H9 (cell line): ENCODE results near the gene LRP1. TPM values are rescaled to one million over a fixed set of nuclear protein-coding genes. Genes with fewer than 3 reads are reported as not detected.

Source experiments
- DNase-seq: peaks from one replicate; pipeline ENCODE4 v3.0.0-alpha.2; 2017
- H2AFZ ChIP-seq: one replicate; pipeline ENCODE4 v1.6.1; 2013; ENCODE audit warnings: mild to moderate bottlenecking, low read length, control low read depth, moderate library complexity
- H2AK5ac ChIP-seq: 2 replicates; pipeline ENCODE4 v1.6.1; 2013; ENCODE audit warnings: low read length, control low read depth, mixed read lengths; ENCODE audit not compliant: insufficient read length
- H2BK120ac ChIP-seq: one replicate; pipeline ENCODE4 v1.6.1; 2013; ENCODE audit warnings: low read depth, mild to moderate bottlenecking, low read length, control low read depth, inconsistent platforms; ENCODE audit not compliant: poor library complexity, severe bottlenecking
- H2BK12ac ChIP-seq: 2 replicates; pipeline ENCODE4 v1.6.1; 2013; ENCODE audit warnings: low read length, control low read depth, mixed read lengths, low read depth; ENCODE audit not compliant: insufficient read length
- H2BK15ac ChIP-seq: 2 replicates; pipeline ENCODE4 v1.6.1; 2013; ENCODE audit warnings: low read depth, low read length, control low read depth
- H2BK20ac ChIP-seq: one replicate; pipeline ENCODE4 v1.6.1; 2013; ENCODE audit warnings: low read depth, mild to moderate bottlenecking, low read length, control low read depth, inconsistent platforms; ENCODE audit not compliant: poor library complexity, severe bottlenecking
- H2BK5ac ChIP-seq: 2 replicates; pipeline ENCODE4 v1.6.1; 2013; ENCODE audit warnings: low read length, control low read depth, mixed read lengths; ENCODE audit not compliant: insufficient read length
- H3K14ac ChIP-seq: 2 replicates; pipeline ENCODE4 v1.6.1; 2013; ENCODE audit warnings: low read length, control low read depth; ENCODE audit not compliant: insufficient read depth
- H3K18ac ChIP-seq: 2 replicates; pipeline ENCODE4 v1.6.1; 2013; ENCODE audit warnings: low read depth, mild to moderate bottlenecking, mixed read lengths, low read length, control low read depth; ENCODE audit not compliant: insufficient read length
- H3K23ac ChIP-seq: 2 replicates; pipeline ENCODE4 v1.6.1; 2013; ENCODE audit warnings: low read length, control low read depth, mixed read lengths, low read depth; ENCODE audit not compliant: insufficient read length
- H3K23me2 ChIP-seq: 2 replicates; pipeline ENCODE4 v1.6.1; 2013; ENCODE audit warnings: low read depth, mild to moderate bottlenecking, mixed read lengths, low read length, control low read depth; ENCODE audit not compliant: insufficient read length, poor library complexity, severe bottlenecking
- H3K27ac ChIP-seq: 2 replicates; pipeline ENCODE4 v1.5.1; 2013; ENCODE audit warnings: low read length, control low read depth, mixed read lengths, low read depth; ENCODE audit not compliant: insufficient read length
- H3K27me3 ChIP-seq: 2 replicates; pipeline ENCODE4 v1.6.1; 2013; ENCODE audit warnings: low read length, control low read depth, inconsistent platforms; ENCODE audit not compliant: insufficient read depth
- H3K4ac ChIP-seq: 2 replicates; pipeline ENCODE4 v1.6.1; 2013; ENCODE audit warnings: low read depth, mild to moderate bottlenecking, control low read depth, inconsistent platforms, low read length, moderate library complexity
- H3K4me1 ChIP-seq: 2 replicates; pipeline ENCODE4 v1.6.1; 2013; ENCODE audit warnings: low read length, control low read depth, inconsistent platforms; ENCODE audit not compliant: insufficient read depth
- H3K4me2 ChIP-seq: 2 replicates; pipeline ENCODE4 v1.6.1; 2013; ENCODE audit warnings: low read length, control low read depth, mixed read lengths; ENCODE audit not compliant: insufficient read length, insufficient read depth
- H3K56ac ChIP-seq: 2 replicates; pipeline ENCODE4 v1.6.1; 2013; ENCODE audit warnings: low read depth, mild to moderate bottlenecking, mixed read lengths, low read length, control low read depth; ENCODE audit not compliant: insufficient read length
- H3K79me1 ChIP-seq: 2 replicates; pipeline ENCODE4 v1.6.1; 2013; ENCODE audit warnings: low read depth, mild to moderate bottlenecking, moderate library complexity, low read length, control low read depth, inconsistent platforms; ENCODE audit not compliant: insufficient read depth, poor library complexity, severe bottlenecking
- H3K79me2 ChIP-seq: 2 replicates; pipeline ENCODE4 v1.6.1; 2013; ENCODE audit warnings: low read length, control low read depth, inconsistent platforms; ENCODE audit not compliant: insufficient read depth
- H3K9ac ChIP-seq: 2 replicates; pipeline ENCODE4 v1.6.1; 2013; ENCODE audit warnings: low read length, control low read depth, mixed read lengths; ENCODE audit not compliant: insufficient read length; ENCODE audit errors: extremely low read depth
- H3K9me3 ChIP-seq: one replicate; pipeline ENCODE4 v1.6.1; 2013; ENCODE audit warnings: low read depth, low read length, inconsistent platforms; ENCODE audit not compliant: control insufficient read depth
- H3T11ph ChIP-seq: one replicate; pipeline ENCODE4 v1.6.1; 2013; ENCODE audit warnings: mild to moderate bottlenecking, low read length, control low read depth, inconsistent platforms
- H4K20me1 ChIP-seq: one replicate; pipeline ENCODE4 v1.6.1; 2013; ENCODE audit not compliant: control insufficient read depth, insufficient read length, insufficient read depth
- H4K5ac ChIP-seq: 2 replicates; pipeline ENCODE4 v1.6.1; 2013; ENCODE audit warnings: low read depth, mild to moderate bottlenecking, mixed read lengths, low read length, control low read depth; ENCODE audit not compliant: insufficient read length
- H4K8ac ChIP-seq: replicated peaks from 2 replicates; pipeline ENCODE4 v1.6.1; 2013; ENCODE audit warnings: low read length, control low read depth, mixed read lengths, low read depth; ENCODE audit not compliant: insufficient read length
- H4K91ac ChIP-seq: 2 replicates; pipeline ENCODE4 v1.6.1; 2013; ENCODE audit warnings: low read depth, mild to moderate bottlenecking, moderate library complexity, mixed read lengths, low read length, control low read depth; ENCODE audit not compliant: insufficient read length
- H3K27ac Mint-ChIP-seq, 3 experiments: 2 replicates in 2 of 3; 3 replicates in 1 of 3; pipeline ENCODE4 v1.8.0; 2020 to 2021; ENCODE audit warnings: mixed read lengths in 3 of 3, mild to moderate bottlenecking in 1 of 3, moderate library complexity in 1 of 3
- H3K27me3 Mint-ChIP-seq: 2 replicates; pipeline ENCODE4 v1.8.0; 2021; ENCODE audit warnings: low read depth, mild to moderate bottlenecking, moderate library complexity, mixed read lengths
- H3K36me3 Mint-ChIP-seq, 3 experiments: 2 replicates in 2 of 3; 3 replicates in 1 of 3; pipeline ENCODE4 v1.8.0; 2020 to 2021; ENCODE audit warnings: low read depth in 3 of 3, mixed read lengths in 3 of 3; ENCODE audit not compliant: insufficient read depth in 1 of 3
- H3K4me1 Mint-ChIP-seq, 2 experiments: 2 replicates each; pipeline ENCODE4 v1.8.0; 2020; ENCODE audit warnings: mixed read lengths in 2 of 2
- H3K4me3 Mint-ChIP-seq, 2 experiments: 2 replicates in 1 of 2; 3 replicates in 1 of 2; pipeline ENCODE4 v1.8.0; 2020 to 2021; ENCODE audit warnings: mild to moderate bottlenecking in 2 of 2, mixed read lengths in 2 of 2, moderate library complexity in 1 of 2
- H3K9me3 Mint-ChIP-seq, 2 experiments: 2 replicates in 1 of 2; 3 replicates in 1 of 2; pipeline ENCODE4 v1.8.0; 2020; ENCODE audit warnings: mild to moderate bottlenecking in 2 of 2, mixed read lengths in 2 of 2, moderate library complexity in 1 of 2
- CTCF ChIP-seq: fragments of 200-600 bp; sonication (generic); conservative IDR thresholded peaks from 3 replicates; pipeline ENCODE4 v1.8.0; 2021; ENCODE audit warnings: antibody characterized with exemption, mild to moderate bottlenecking
- WGBS: extraction: QIAGEN DNeasy Blood & Tissue Kit; methylation state at CpG from one replicate; pipeline ENCODE4 v1.1.7; 2013; ENCODE audit warnings: missing lambda C conversion rate, low lambda C conversion rate, mixed read lengths; ENCODE audit not compliant: insufficient read length; ENCODE audit errors: extremely low coverage; 5-methylcytosine and 5-hydroxymethylcytosine counted together
- total RNA-seq: library from RNA; stranded (reverse); gene quantifications from 2 replicates; pipeline ENCODE4 v1.2.1, GENCODE V29; 2021

LRP1 gene
- total RNA-seq, 1 experiment from 2014 or later = 115 TPM

- Histone ChIP-seq H3K14ac (no peak overlapping the region; the same call in 1 of the 2 replicates), H3K4me2 (peak overlapping the region; percentile 23), H2BK120ac (no peak overlapping the region), H3T11ph (no peak overlapping the region), H3K27me3 (no peaks in the 10 kb centered on the region), H3K4me1 (no peaks in the 10 kb centered on the region; the same call in 1 of the 2 replicates), H2AK5ac (no peak overlapping the region), H2BK5ac (no peak overlapping the region), H3K27ac (peak overlapping the region; percentile 26), H2BK12ac (no peak overlapping the region), H3K9ac (no peak overlapping the region), H2BK20ac (no peak overlapping the region), H3K18ac (no peak overlapping the region), H4K5ac (no peak overlapping the region), H4K20me1 (no peaks in the 10 kb centered on the region), H2BK15ac (no peak overlapping the region), H3K79me1 (no peaks in the 10 kb centered on the region), H3K23ac (no peak overlapping the region), H3K4ac (no peak overlapping the region), H3K79me2 (no peaks in the 10 kb centered on the region; the same call in 1 of the 2 replicates), H4K91ac (no peak overlapping the region), H3K9me3 (no peaks in the 10 kb centered on the region), H2AFZ (no peak overlapping the region), H3K23me2 (no peaks in the 10 kb centered on the region), H3K56ac (no peak overlapping the region), H4K8ac (no peak overlapping the region)
- no peaks in the 10 kb centered on the region for H3K9me3 Mint-ChIP-seq
- peaks cover 15 to 76% (median 59%) of the 10 kb centered on the region in 3 experiments for H3K36me3 Mint-ChIP-seq
- H3K4me1 Mint-ChIP-seq = peaks cover 44 to 57% of the 10 kb centered on the region in 2 experiments
- H3K27ac Mint-ChIP-seq = peak overlapping the region; percentile 56 to 97 (median 95); a peak in 5 of 7 replicates
- no CpG with 5 or more reads among the region's 24 CpGs for WGBS
- peak; percentile 80 for TF ChIP-seq CTCF
- H3K4me3 Mint-ChIP-seq = peak overlapping the region; percentile 17 to 35; a peak in 3 of 5 replicates
- H3K27me3 Mint-ChIP-seq = no peaks in the 10 kb centered on the region; the same call in 1 of the 2 replicates
- DNase-seq = peak; percentile 85
Measured at GRCh38 chr12:57093415-57094207, 34.7 kb upstream of the LRP1 start.
